ELR (cell line): ENCODE measurements around the gene KCNK1.
A peak's percentile ranks its signal among the peaks of the same experiment; 100 is the strongest.
"Not testable (repeated sequence)": the region's sequence is repeated elsewhere in the genome, so short reads cannot be mapped to it uniquely, and the experiment has no call there.

Experiments
- DNase-seq: peaks from one replicate; pipeline ENCODE4 v3.0.0-alpha.2; 2015; ENCODE audit warnings: low read depth

The KCNK1 gene

DNA sequence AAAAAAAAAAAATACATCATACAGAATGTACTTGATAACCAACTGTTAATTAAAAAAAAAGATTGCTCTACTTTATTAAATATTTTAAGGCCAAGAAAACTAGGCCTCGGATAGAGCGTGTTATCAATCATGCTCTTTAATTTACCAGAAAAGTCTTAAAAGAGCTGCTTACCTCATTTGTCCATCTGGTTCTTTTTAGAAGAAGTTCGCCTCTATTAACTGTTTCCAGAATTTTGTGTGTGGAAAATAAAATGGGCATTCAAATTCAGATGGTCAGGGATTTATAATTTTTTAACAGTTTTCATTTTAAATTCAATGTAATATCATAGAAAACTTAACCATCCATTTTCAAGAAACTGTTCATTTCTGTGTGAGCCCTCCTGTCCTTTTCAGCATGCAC is 53.8 kb downstream of the KCNK1 start:
- DNase-seq, result no peak

DNA sequence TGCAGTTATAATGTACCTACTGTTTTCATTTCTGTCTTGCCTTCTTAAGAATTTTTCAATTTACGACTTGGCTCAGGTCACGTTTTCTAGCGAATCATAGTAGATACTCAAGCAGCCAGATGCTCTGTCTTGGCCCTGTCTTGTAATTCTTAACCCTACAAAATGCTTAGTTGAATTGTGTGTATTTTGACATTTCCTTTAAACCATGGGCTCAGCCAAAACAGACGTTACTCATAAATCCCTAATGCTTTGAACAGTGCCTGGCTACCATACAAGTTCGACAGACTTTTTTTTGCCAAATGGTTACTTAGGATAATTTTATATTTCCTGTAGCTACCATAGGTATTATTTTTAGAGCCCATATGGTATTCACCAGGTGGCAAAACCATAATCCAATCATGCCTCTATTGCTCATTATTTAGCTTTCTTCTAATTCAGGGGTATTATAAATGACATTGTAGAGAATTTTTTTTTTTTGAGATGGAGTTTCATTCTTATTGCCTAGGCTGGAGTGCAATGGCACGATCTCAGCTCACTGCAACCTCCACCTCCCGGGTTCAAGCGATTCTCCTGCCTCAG is 54.3 kb downstream of the KCNK1 start:
- no peak for DNase-seq

DNA sequence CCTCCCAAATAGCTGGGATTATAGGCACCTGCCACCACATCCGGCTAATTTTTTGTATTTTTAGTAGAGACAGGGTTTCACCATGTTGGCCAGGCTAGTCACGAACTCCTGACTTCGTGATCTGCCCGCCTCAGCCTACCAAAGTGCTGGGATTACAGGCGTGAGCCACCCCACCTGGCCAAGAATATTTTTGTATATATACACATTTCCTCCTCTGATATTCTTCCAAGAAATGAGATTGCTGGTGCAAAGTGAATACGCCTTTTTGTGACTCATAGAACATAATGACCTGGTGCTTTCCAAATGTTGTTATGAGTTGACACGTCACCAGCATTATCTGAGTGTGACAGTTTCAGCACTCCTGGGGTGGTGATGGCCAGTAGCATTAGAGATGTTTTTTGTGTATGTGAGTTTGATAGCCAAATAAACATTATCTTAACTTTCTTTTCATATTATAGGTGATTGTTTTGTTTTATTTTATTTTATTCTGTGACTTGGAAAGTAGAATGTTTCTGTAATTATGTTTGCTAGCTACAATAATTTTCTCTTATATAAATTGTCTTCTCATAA is 54.9 kb downstream of the KCNK1 start:
- peak; percentile 18 for DNase-seq

DNA sequence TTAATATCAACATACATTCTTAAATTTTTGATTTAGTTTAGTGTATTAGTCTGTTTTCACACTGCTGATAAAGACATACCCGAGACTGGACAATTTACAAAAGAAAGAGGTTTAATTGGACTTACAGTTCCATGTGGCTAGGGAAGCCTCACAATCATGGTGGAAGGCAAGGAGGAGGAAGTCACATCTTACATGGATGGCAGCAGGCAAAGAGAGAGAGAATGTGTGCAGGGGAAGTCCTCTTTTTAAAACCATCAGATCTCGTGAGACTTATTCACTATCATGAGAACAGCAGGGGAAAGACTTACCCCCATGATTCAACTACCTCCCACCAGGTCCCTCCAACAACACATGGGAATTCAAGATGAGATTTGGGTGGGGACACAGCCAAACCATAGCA is 56.5 kb downstream of the KCNK1 start:
- not testable (repeated sequence) for DNase-seq

DNA sequence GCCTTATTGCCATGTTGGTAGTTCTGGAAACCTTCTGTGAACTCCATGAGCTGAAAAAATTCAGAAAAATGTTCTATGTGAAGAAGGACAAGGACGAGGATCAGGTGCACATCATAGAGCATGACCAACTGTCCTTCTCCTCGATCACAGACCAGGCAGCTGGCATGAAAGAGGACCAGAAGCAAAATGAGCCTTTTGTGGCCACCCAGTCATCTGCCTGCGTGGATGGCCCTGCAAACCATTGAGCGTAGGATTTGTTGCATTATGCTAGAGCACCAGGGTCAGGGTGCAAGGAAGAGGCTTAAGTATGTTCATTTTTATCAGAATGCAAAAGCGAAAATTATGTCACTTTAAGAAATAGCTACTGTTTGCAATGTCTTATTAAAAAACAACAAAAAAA is 57.4 kb downstream of the KCNK1 start:
- DNase-seq, result no peak

DNA sequence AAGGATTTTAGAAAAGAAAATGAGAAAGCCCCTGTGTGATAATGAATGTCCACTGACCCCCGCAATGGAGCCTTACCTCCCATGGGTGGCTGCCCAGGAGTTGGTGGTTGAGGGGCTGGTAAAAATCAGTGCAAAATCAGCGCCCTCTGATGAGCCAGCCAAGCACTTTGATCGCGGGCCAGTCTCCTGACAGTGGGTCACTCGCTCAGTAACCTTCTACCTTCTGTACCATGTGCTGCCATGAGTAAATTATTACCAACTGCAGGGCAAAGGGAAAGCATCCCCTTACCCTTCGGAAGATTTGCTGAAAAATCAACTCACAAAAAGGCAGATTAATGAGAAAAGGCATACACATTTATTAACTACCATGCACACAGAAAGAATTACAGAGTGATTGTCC is 58.8 kb downstream of the KCNK1 start:
- no peak for DNase-seq

DNA sequence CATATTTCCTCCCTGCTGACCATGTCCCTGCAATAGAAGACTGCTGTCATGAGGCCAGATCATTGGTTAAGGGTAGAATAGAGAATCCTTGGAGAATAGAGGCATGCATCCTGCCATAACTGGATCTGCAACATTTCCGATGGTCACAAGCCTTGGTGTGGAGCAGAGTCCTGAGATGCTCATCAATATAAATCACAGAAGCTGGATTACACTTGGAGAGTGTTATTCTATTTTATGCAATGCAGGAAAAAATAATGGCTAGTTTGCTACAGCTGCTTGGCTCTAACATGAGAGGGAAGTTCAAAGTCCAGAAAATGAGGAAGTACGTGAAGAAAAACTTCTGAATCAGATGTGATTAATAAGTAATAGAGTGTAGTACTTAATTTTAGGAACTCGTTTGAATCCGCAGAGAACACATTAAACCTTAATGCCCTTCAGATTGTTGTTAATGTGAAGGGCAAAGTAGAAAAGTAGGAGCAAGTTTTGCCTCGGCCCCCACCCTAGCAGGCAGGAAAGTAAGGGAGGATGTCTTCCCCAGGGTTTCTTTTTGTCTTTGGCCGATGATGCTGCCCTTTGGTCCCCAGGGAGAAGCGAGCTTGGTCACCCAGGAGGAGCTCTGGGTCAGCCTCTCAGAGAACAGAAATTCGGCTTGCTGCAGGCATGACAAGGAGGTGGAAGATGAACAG is 59.5 kb downstream of the KCNK1 start:
- DNase-seq, result no peak

DNA sequence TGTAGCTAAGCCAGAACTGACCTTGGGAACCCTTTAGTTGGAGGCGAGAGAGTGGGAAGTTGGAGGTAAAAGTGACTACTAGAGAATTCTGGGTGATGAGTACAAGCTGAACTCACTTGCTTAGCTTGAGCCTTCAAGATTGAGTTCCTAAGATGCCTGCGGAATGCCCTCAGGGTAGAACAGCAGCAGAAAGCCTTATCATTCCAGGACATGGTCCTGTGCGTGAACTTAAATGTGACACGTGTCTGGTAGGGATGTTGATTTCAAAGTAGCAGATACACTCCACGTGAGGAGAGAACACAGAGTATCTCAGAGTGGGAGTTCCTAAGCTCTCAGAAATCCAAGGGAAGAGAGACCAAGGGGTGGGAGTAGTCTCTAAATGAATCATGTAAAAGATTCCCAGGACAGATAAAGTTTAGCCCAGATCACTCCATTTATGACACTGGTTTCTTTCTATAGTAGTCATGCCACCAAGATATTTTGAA is 60.1 kb downstream of the KCNK1 start:
- peak; percentile 28 for DNase-seq

DNA sequence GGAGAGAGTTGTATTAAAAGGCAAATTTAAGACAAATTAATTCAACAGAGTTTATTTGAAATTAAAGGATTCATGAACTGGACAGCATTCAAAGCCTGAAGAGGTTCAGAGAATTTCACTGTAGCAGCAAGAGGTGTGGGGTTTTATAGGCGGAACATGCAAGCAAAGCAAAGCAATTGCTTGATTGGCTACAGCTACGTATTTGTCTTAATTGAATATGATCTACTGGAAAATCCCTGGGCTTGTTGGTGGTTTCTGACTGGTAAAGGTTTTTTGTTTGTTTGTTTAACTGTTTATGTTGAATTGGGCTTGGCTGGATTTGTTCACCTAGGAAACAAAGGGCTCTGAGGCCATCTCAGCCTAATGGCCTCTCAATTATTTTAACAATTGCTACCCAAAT is 61.5 kb downstream of the KCNK1 start:
- DNase-seq, result no peak

DNA sequence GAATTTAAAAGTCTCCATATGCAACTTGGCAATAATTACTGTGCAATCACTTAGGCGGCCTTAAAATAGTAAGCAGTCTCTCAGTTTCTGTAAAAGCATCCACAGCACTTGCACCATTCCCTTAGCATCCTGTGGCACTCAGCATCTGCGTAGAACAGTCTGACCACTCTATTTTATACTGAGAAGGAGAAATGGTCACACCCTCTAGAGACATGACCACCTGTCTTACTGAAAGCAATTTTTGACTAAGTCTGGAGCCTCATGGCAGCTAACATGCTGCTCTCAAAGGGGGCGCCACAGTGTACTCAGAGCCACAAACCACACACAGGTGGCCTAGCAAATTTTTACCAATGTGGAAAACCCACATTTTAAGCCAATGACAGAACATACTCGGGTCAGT is 62.0 kb downstream of the KCNK1 start:
- no peak for DNase-seq

DNA sequence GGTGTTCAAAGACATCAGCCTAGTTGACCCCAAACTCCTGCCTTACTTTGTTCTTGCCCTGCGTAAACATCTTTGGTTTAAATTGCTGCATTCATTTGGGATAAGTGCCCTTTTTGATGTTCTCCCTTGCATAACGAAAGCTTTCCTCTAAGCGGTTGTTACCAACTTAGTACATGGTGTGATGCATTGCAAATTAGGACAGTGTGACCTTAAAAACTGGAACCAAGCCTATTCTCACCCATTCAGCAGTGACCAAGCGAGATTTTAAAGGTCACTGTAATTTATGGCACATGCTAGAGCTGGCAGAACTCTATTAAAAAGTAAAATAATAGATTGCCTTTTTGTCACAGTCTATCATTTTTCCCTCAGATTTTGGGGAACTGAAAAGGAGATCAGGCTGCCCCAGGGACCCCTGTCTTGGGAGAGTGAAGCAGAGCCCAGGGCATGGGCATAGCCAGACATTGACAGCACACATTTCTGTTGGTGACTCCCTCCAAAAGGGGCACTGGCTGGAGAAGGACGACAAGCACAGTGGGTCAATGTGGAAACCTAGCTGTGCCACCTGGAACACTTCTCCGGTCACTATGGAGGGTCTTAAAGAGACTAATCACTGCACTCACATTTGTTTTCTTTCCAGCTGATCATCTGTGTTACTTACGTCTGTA is 63.9 kb downstream of the KCNK1 start:
- no peak for DNase-seq

DNA sequence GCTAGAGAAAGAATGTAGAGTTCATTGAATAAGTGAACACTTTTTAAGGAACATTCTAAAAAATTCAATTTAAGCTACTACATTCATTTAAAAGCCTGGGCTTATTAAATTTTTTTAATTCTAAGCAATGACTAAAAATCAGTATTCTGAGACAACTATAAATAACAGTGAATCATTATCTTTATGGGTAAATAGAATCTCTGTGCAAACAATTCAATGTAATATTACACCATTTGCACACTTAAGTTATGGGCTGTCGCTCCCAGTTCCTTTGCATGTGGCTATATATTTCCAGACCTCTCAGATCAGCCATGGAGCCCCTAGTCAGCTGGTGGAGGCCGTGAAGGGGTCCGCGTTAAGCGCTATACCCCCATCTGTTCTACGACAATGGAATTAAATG is 65.1 kb downstream of the KCNK1 start:
- DNase-seq, result no peak

DNA sequence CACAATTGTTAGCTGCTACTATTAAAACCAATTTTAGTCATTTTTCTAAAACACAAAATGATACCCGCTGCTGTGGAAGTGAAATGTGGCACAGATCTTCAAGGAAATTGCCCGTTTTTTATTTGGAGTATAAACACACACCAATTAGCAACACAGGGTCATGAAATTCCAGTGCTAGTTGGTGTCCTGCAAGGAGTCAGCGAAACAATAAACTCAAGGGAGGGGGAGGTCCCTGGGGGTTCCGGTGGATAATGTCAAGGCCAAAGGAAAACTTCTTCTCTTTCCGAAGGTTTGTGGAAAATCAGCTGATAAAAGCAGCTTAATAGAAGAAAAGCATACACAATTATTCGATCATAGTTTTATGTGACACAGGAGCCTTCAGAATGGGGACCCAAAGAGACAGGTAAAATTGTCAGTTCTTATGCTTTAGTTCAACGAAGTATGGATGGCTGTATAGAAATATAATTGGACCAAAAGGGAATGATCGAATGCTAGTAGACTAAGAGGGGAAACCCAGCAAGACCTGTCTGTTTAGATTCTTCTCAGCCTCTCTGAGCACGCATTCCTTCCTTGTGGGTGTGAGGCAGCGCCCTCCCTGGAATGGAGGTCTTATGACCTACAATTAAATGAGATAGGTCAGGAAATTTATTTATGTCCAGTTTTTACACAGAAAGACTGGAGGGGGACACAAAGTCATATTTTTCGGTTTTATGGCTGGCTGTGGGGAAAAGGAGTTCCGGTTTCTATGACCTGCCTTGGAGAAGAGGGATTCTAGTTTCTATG is 65.9 kb downstream of the KCNK1 start:
- DNase-seq, result no peak

DNA sequence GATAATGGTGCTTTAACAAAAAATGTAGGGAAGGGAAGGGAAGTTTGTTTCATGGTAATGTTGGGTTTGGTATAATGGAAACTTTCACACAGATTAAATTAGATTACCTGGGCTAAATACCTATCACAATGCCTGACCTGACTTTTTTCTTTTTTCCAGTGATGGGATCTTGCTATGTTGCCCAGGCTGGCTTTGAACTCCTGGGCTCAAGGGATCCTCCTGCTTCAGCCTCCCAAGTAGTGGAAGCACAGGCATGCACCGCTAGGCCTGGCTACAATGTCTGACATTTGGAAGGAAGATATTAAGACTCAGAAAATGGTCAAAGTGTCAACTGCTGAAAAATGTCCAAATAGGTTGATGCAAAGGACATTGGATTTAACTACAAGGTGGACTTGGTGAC is 67.4 kb downstream of the KCNK1 start:
- DNase-seq, result no peak

DNA sequence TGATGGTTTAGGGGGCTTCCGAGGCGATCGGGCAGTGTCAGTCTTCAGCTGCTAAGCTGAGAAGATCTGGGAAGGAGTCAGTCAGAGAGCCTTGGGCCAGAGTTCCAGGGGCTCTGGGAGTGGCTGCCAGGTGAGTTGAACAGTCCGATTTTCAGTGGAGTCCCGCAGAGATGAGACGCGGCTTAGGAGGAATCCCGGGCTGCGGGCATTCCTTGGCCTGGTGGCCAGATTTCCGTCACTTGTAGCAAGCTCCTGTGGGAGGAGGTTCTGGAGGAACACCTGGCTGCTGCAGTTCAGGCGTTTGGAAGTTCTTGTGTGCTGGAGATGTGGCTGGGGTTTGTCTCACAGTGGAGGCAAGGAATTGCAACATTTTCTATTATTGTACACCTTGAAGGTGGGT is 72.7 kb downstream of the KCNK1 start:
- DNase-seq, result not testable (repeated sequence)

DNA sequence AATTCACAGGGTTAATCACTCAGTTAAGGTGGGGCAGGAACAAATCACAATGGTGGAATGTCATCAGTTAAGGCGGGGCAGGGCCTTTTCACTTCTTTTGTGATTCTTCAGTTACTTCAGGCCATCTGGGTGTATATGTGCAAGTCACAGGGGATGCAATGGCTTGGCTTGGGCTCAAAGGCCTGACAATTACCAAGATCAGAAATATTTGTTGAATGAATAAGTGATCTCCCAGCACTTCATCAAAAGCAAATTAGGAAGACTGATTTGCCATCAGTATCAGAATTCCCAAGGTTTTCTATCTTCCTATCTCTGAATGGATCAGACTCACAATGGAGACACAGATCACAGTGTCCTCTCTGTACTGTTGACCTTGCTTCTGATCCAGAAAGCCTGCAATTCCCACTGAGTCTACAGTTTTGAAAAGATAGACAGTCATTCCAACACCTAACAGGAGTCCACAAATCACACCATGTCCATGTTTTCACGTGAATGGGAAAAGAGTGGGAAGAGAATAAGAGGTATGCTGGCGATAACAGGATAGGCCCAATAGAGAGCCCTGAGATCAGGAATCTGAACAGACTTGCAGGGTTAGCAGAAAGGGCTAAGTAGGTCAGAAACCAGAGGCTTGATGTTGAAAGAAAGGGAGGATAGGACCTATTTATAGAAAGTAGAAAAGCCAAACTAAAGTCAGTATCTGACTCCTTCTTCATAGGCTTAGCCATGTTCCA is 75.3 kb downstream of the KCNK1 start:
- no peak for DNase-seq

DNA sequence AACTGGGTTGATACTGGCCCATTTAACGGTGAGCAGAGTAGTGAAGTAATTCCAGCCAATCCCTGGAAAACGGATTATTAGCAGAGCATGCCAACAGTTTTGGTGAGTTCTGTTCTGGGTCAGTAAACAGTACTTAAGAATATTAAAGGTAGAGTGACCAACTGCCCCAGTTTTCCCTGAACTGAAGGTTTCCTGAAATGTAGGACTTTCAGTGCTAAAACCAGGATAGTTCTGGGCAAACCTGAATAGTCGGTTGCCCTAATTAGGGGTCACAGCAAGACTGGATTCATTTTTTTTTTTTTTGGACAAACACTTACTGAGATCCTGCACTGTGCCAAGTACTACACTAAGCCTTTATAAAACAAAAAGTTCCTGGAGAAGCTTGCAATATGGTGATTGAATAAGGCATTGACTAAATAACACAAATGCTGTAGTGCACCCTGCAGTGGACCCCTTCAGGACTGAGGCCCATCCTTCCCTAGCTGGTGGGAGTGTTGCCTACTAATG is 75.9 kb downstream of the KCNK1 start:
- DNase-seq, result no peak

DNA sequence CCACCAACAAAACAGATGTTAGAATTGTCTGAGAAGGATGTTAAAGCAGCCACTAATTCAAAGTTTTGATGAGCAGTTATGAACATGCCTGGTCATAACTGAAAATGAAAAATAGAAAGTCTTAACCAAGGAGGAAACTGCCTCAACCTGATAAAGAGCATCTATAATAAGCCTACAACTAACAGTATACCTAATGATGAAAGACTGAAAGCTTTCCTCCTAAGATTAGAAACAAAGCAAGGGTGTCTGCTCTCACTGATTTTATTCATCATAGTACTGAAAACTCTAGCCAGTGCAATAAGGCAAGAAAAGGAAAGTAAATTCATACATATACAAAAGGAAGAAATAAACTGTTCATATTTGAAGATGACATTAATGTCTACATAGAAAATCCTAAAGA is 82.0 kb downstream of the KCNK1 start:
- no peak for DNase-seq

DNA sequence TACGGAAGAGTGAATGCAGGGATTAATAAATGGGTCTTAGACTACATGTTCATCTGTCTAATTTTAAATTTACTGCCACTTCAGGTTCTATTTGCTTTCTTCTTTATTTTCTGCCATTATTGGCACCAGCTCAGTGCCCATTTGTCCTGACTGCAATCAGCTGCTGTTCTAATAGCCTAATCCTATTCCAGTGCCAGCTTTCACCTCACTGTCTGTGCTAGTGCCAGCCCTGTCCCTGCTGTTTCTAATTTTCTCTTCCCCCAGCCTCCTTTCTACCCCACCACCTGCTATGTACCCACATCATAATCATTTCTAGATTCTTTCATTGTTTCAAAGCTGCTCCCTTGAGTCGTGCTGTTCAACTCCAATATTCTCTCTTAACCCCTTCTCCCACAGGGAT is 86.4 kb downstream of the KCNK1 start:
- no peak for DNase-seq

DNA sequence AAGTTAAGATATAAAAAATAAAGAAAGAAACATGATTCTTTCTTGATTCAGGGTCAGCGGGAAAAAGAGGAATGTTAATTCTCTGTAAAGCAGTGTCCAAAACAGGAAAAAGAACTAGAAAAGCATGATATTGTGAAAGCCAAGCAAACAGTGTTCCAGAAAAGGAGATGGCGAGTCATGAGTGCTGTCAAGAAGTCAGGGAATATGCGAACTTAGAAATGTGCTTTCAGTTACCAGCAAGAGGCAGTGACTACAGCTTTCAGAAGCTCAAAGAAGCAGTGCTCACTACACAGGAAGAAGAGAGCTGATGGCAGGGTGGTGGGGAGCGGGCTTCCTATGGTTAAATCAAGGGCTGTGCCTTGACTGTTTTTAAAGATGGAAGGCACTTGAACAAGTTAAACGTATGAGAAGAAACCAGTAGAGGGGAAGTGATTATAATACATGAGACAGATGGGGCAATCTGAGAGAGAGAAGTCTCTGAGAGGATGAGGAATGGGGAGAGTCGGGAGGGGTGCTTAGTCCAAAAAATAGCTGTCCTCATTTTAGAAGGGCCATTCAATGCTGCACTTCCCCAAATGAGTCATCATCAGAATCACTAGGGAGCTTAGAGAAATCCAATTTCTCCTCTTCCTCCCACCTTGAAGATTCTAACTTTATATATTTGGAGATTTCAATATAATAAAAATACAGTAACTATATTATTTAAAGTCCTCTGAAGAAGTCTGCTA is 90.4 kb downstream of the KCNK1 start:
- no peak for DNase-seq
